ENCODE results near the gene DDIT4. TPM values are rescaled to one million over a fixed set of nuclear protein-coding genes. Genes with fewer than 3 reads are reported as not detected.

Gene DDIT4
- total and polyA plus RNA-seq, 2 of the 4 experiments (the other 2 are of a cell fraction) = 59.6 to 108 TPM

GRCh38 chr10:72235544-72236279 is 38.0 kb upstream of the DDIT4 start:
- dilution Hi-C loops (cut with HindIII; ENCODE audit: low sequenced_read_pairs, unreplicated experiment) = no loop called here
- CTCF ChIA-PET = no interaction called here

More at GRCh38 chr10:72235544-72236279, 38.0 kb upstream of the DDIT4 start:
- Histone ChIP-seq H4K91ac (ENCODE audit: insufficient read depth, low read depth, low read length) (no peak overlapping the region), H3K4ac (ENCODE audit: low read depth, low read length) (no peak overlapping the region), H3K18ac (ENCODE audit: low read depth, low read length) (no peak overlapping the region), H2AK5ac (ENCODE audit: low read depth, low read length) (no peak overlapping the region), H3K9me3 (ENCODE audit: control insufficient read depth, insufficient read depth, low read length) (no peaks in the 10 kb centered on the region), H2AFZ (replicated peaks; ENCODE audit: low read length, poor library complexity) (no peak overlapping the region), H3K27me3 (ENCODE audit: control insufficient read depth, insufficient read depth, low read length) (no peaks in the 10 kb centered on the region), H4K8ac (ENCODE audit: low read depth in 2 of 2, low read length in 2 of 2) (no peak overlapping the region), H3K4me2 (ENCODE audit: low read depth, low read length) (no peak overlapping the region), H2AK9ac (replicated peaks; ENCODE audit: low read depth, low read length, poor library complexity) (no peak overlapping the region), H3K56ac (ENCODE audit: extremely low read depth, insufficient read depth, low read length) (no peak overlapping the region), H3K9ac (ENCODE audit: low read depth, low read length) (no peak overlapping the region), H2BK120ac (ENCODE audit: low read depth, low read length) (no peak overlapping the region), H3K9me1 (ENCODE audit: insufficient read depth, low read length) (peaks cover 6% of the 10 kb centered on the region; the same call in 1 of the 2 replicates), H4K5ac (ENCODE audit: low read depth, low read length) (no peak overlapping the region), H2BK20ac (ENCODE audit: low read depth, low read length) (no peak overlapping the region), H2BK5ac (ENCODE audit: low read depth, low read length, poor library complexity, severe bottlenecking) (no peak overlapping the region), H3K36me3 (ENCODE audit: control insufficient read depth, insufficient read depth, low read length) (peaks cover 17% of the 10 kb centered on the region), H3K27ac (ENCODE audit: insufficient read depth, low read length) (no peak overlapping the region), H3K4me3 (ENCODE audit: insufficient read depth, low read depth, low read length) (no peak overlapping the region), H3K23ac (ENCODE audit: low read depth, low read length) (no peak overlapping the region), H3K14ac (replicated peaks; ENCODE audit: low read depth, low read length) (no peak overlapping the region), H2BK15ac (ENCODE audit: low read depth, low read length) (no peak overlapping the region), H3K79me1 (ENCODE audit: low read depth in 1 of 2, low read length in 2 of 2) (peaks cover 0 to 3% of the 10 kb centered on the region in 2 experiments; a peak in 2 of 4 replicates), H3K4me1 (ENCODE audit: control insufficient read depth, insufficient read depth, low read length) (peaks cover 4% of the 10 kb centered on the region; the same call in 1 of the 2 replicates), H4K20me1 (ENCODE audit: insufficient read depth, low read length) (no peaks in the 10 kb centered on the region)
- TF ChIP-seq RFX5 (IDR thresholded peaks at IDR 0.05; ENCODE audit: low read depth, low read length) (no peak), MAFK (IDR thresholded peaks at IDR 0.05; ENCODE audit: low read depth, low read length) (no peak), RAD21 (IDR thresholded peaks at IDR 0.05; ENCODE audit: low read length) (no peak), CTCF (conservative IDR thresholded peaks at IDR 0.05; ENCODE audit: low read depth, low read length) (no peak), CHD1 (IDR thresholded peaks at IDR 0.05; ENCODE audit: low read depth, low read length) (no peak), BHLHE40 (IDR thresholded peaks at IDR 0.05; ENCODE audit: low read depth, low read length) (no peak), POLR2A (IDR thresholded peaks at IDR 0.05; ENCODE audit: low read depth, low read length) (no peak), MAZ (IDR thresholded peaks at IDR 0.05; ENCODE audit: borderline replicate concordance, low read depth, low read length) (no peak), SMC3 (IDR thresholded peaks at IDR 0.05; ENCODE audit: low read depth, low read length) (no peak)
- BruUV-seq (replicated peaks) = no TSS peak
- in situ Hi-C loops (cut with MboI; ENCODE audit: low sequenced_read_pairs) (no loop called here), intact Hi-C loops (cut with micrococcal nuclease) (no loop called here)
- POLR2A ChIA-PET (ENCODE audit: unreplicated experiment) = no interaction called here
- ATAC-seq (ENCODE audit: low read depth) = no peak
- WGBS, 2 experiments (ENCODE audit: extremely low coverage in 2 of 2, insufficient read length in 1 of 2) = 100% methylated on average over 2 of the region's 6 CpGs; no CpG with 5 or more reads in 1 of the 2 experiments
- no peak for DNase-seq
